Muscle of arm (tissue), 14 donors: ENCODE data around the gene IQCK. TPM values are rescaled to one million over a fixed set of nuclear protein-coding genes. Genes with fewer than 3 reads are reported as not detected.
"Not testable (repeated sequence)": the region's sequence is repeated elsewhere in the genome, so short reads cannot be mapped to it uniquely, and the experiment has no call there.

Experiments
- DNase-seq: peaks from one replicate; pipeline ENCODE4 v3.0.0-alpha.2; 2013
- long read RNA-seq, 11 donors: transcript quantifications; one replicate each; lab custom pipeline, GENCODE V29; 2026
- polyA plus RNA-seq, 12 donors: library from polyadenylated mRNA; unstranded; fragments of 120-200 nt; gene quantifications; one replicate each; pipeline ENCODE4 v1.2.1, GENCODE V29; 2013; ENCODE audit not compliant: insufficient read length in 12 of 12

IQCK gene
- polyA plus RNA-seq = 10 to 100 TPM in 10 of 12 donors, not detected in 2; 12.4 to 19.3 (median 14.1) TPM
- long read RNA-seq, donor 1, partial matches to known transcripts = 0 of 1 reads
- long read RNA-seq, donor 1, other reads (novel, unspliced or antisense) = 0 of 1 reads
- long read RNA-seq, donor 2, partial matches to known transcripts = 0 of 1 reads
- long read RNA-seq, donor 2, other reads (novel, unspliced or antisense) = 0 of 1 reads
- long read RNA-seq, donor 3 = 0 reads
- long read RNA-seq, donor 4, partial matches to known transcripts = 0 of 1 reads
- long read RNA-seq, donor 4, other reads (novel, unspliced or antisense) = 0 of 1 reads
- long read RNA-seq, donor 5, partial matches to known transcripts = 0 of 3 reads
- long read RNA-seq, donor 5, other reads (novel, unspliced or antisense) = 0 of 3 reads
- long read RNA-seq, donor 6, partial matches to known transcripts = 13 of 26 reads
- long read RNA-seq, donor 6, other reads (novel, unspliced or antisense) = 12 of 26 reads
- long read RNA-seq, donor 7, partial matches to known transcripts = 0 of 9 reads
- long read RNA-seq, donor 7, other reads (novel, unspliced or antisense) = 8 of 9 reads
- long read RNA-seq, donor 8, partial matches to known transcripts = 39 of 74 reads
- long read RNA-seq, donor 8, other reads (novel, unspliced or antisense) = 33 of 74 reads
- long read RNA-seq, donor 9, partial matches to known transcripts = 0 of 2 reads
- long read RNA-seq, donor 9, other reads (novel, unspliced or antisense) = 0 of 2 reads
- long read RNA-seq, donor 10, partial matches to known transcripts = 7 of 9 reads
- long read RNA-seq, donor 10, other reads (novel, unspliced or antisense) = 0 of 9 reads
- long read RNA-seq, donor 11, partial matches to known transcripts = 5 of 8 reads
- long read RNA-seq, donor 11, other reads (novel, unspliced or antisense) = 0 of 8 reads

- peak; percentile 93 for DNase-seq
Measured at GRCh38 chr16:19717741-19718623, at the start of gene IQCK, which contains the start of gene KNOP1. TSS of gene IQCK (plus strand) at chr16:19718271. CDS start at chr16:19718307, 36 bp downstream. TSS of gene KNOP1 (minus strand) at chr16:19718227. CDS start at chr16:19715035, 3,192 bp downstream.

- no peak for DNase-seq
Measured at GRCh38 chr16:19672378-19672777, 45.7 kb upstream of the IQCK start.

- no peak for DNase-seq
Measured at GRCh38 chr16:19674485-19674884, 43.6 kb upstream of the IQCK start.

GRCh38 chr16:19677402-19677801, 40.7 kb upstream of the IQCK start:
- DNase-seq = no peak

GRCh38 chr16:19678804-19679203, 39.3 kb upstream of the IQCK start:
- peak; percentile 35 for DNase-seq

GRCh38 chr16:19679281-19679680, 38.8 kb upstream of the IQCK start:
- not testable (repeated sequence) for DNase-seq

- no peak for DNase-seq
Measured at GRCh38 chr16:19680881-19681340, 37.2 kb upstream of the IQCK start.

GRCh38 chr16:19681637-19682036, 36.4 kb upstream of the IQCK start:
- DNase-seq = no peak

- DNase-seq = no peak
Measured at GRCh38 chr16:19683453-19684236, 34.4 kb upstream of the IQCK start.

GRCh38 chr16:19685176-19685575, 32.9 kb upstream of the IQCK start:
- no peak for DNase-seq

- DNase-seq = no peak
Measured at GRCh38 chr16:19687279-19687678, 30.8 kb upstream of the IQCK start.

GRCh38 chr16:19688396-19689024, 29.6 kb upstream of the IQCK start:
- DNase-seq = no peak

- DNase-seq = no peak
Measured at GRCh38 chr16:19689342-19689741, 28.7 kb upstream of the IQCK start.

GRCh38 chr16:19690196-19690595, 27.9 kb upstream of the IQCK start:
- no peak for DNase-seq

- DNase-seq = no peak
Measured at GRCh38 chr16:19691161-19691711, 26.8 kb upstream of the IQCK start.

GRCh38 chr16:19694989-19695388, 23.1 kb upstream of the IQCK start:
- DNase-seq = no peak

- DNase-seq = peak; percentile 70
Measured at GRCh38 chr16:19696328-19696727, 21.7 kb upstream of the IQCK start.

- DNase-seq = no peak
Measured at GRCh38 chr16:19696961-19697360, 21.1 kb upstream of the IQCK start.

- no peak for DNase-seq
Measured at GRCh38 chr16:19697756-19698318, 20.2 kb upstream of the IQCK start.
